ENCODE results near the gene LMF2. TPM values are rescaled to one million over a fixed set of nuclear protein-coding genes. Genes with fewer than 3 reads are reported as not detected.

LMF2 gene
- total and polyA plus RNA-seq, 2 of the 8 experiments (the other 6 are each of a cell fraction or from before 2014, with no cell fraction given): 34.3 to 62.9 TPM

DNA sequence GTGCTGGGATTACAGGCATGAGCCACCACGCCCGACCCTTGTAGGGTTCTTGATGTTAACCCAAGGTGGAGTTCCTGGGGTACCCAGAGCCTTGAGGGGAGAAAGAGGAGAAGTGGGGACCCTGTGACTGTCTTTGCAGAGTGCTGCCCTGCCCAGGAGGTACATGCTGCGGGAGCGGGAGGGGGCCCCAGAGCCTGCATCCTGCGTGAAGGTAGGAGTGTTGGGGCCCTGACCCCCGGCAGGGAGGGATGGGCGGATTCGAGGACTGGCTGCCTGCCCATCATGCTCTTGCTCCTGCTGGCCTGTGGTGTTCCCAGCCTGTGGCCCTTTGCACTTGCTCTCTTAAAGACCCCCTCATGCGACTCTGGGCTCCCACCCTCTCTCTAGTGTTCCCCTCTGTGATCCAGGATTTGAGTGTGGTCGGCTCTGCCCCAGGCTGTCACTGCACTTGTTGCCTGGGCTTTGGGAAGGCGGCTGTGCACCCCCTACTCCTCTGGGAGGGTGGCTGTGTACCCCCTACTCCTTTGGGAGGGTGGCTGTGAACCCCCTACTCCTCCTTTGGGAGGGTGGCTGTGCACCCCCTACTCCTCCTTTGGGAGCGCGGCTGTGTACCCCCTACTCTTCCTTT, 13.4 kb upstream of the LMF2 start (continued):
- TF ChIP-seq, protein P1, sequence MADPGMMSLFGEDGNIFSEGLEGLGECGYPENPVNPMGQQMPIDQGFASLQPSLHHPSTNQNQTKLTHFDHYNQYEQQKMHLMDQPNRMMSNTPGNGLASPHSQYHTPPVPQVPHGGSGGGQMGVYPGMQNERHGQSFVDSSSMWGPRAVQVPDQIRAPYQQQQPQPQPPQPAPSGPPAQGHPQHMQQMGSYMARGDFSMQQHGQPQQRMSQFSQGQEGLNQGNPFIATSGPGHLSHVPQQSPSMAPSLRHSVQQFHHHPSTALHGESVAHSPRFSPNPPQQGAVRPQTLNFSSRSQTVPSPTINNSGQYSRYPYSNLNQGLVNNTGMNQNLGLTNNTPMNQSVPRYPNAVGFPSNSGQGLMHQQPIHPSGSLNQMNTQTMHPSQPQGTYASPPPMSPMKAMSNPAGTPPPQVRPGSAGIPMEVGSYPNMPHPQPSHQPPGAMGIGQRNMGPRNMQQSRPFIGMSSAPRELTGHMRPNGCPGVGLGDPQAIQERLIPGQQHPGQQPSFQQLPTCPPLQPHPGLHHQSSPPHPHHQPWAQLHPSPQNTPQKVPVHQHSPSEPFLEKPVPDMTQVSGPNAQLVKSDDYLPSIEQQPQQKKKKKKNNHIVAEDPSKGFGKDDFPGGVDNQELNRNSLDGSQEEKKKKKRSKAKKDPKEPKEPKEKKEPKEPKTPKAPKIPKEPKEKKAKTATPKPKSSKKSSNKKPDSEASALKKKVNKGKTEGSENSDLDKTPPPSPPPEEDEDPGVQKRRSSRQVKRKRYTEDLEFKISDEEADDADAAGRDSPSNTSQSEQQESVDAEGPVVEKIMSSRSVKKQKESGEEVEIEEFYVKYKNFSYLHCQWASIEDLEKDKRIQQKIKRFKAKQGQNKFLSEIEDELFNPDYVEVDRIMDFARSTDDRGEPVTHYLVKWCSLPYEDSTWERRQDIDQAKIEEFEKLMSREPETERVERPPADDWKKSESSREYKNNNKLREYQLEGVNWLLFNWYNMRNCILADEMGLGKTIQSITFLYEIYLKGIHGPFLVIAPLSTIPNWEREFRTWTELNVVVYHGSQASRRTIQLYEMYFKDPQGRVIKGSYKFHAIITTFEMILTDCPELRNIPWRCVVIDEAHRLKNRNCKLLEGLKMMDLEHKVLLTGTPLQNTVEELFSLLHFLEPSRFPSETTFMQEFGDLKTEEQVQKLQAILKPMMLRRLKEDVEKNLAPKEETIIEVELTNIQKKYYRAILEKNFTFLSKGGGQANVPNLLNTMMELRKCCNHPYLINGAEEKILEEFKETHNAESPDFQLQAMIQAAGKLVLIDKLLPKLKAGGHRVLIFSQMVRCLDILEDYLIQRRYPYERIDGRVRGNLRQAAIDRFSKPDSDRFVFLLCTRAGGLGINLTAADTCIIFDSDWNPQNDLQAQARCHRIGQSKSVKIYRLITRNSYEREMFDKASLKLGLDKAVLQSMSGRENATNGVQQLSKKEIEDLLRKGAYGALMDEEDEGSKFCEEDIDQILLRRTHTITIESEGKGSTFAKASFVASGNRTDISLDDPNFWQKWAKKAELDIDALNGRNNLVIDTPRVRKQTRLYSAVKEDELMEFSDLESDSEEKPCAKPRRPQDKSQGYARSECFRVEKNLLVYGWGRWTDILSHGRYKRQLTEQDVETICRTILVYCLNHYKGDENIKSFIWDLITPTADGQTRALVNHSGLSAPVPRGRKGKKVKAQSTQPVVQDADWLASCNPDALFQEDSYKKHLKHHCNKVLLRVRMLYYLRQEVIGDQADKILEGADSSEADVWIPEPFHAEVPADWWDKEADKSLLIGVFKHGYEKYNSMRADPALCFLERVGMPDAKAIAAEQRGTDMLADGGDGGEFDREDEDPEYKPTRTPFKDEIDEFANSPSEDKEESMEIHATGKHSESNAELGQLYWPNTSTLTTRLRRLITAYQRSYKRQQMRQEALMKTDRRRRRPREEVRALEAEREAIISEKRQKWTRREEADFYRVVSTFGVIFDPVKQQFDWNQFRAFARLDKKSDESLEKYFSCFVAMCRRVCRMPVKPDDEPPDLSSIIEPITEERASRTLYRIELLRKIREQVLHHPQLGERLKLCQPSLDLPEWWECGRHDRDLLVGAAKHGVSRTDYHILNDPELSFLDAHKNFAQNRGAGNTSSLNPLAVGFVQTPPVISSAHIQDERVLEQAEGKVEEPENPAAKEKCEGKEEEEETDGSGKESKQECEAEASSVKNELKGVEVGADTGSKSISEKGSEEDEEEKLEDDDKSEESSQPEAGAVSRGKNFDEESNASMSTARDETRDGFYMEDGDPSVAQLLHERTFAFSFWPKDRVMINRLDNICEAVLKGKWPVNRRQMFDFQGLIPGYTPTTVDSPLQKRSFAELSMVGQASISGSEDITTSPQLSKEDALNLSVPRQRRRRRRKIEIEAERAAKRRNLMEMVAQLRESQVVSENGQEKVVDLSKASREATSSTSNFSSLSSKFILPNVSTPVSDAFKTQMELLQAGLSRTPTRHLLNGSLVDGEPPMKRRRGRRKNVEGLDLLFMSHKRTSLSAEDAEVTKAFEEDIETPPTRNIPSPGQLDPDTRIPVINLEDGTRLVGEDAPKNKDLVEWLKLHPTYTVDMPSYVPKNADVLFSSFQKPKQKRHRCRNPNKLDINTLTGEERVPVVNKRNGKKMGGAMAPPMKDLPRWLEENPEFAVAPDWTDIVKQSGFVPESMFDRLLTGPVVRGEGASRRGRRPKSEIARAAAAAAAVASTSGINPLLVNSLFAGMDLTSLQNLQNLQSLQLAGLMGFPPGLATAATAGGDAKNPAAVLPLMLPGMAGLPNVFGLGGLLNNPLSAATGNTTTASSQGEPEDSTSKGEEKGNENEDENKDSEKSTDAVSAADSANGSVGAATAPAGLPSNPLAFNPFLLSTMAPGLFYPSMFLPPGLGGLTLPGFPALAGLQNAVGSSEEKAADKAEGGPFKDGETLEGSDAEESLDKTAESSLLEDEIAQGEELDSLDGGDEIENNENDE (IDR thresholded peaks at IDR 0.05; ENCODE audit: insufficient replicate concordance, low read length): no peak
- no peak for TF ChIP-seq FOSL1 (IDR thresholded peaks at IDR 0.05; ENCODE audit: insufficient read depth, low read depth, low read length)
- TF ChIP-seq, protein P2, sequence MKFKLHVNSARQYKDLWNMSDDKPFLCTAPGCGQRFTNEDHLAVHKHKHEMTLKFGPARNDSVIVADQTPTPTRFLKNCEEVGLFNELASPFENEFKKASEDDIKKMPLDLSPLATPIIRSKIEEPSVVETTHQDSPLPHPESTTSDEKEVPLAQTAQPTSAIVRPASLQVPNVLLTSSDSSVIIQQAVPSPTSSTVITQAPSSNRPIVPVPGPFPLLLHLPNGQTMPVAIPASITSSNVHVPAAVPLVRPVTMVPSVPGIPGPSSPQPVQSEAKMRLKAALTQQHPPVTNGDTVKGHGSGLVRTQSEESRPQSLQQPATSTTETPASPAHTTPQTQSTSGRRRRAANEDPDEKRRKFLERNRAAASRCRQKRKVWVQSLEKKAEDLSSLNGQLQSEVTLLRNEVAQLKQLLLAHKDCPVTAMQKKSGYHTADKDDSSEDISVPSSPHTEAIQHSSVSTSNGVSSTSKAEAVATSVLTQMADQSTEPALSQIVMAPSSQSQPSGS (IDR thresholded peaks at IDR 0.05; ENCODE audit: low read length): no peak
- no peak for TF ChIP-seq KDM4A (IDR thresholded peaks at IDR 0.05; ENCODE audit: low read depth, low read length, severe bottlenecking)
- TF ChIP-seq SUZ12 (IDR thresholded peaks at IDR 0.05; ENCODE audit: low read length): no peak
- no peak for TF ChIP-seq BACH1 (IDR thresholded peaks at IDR 0.05; ENCODE audit: low read length)

Data from H1 (cell line).